ENCODE data around the gene UVRAG.

DNA sequence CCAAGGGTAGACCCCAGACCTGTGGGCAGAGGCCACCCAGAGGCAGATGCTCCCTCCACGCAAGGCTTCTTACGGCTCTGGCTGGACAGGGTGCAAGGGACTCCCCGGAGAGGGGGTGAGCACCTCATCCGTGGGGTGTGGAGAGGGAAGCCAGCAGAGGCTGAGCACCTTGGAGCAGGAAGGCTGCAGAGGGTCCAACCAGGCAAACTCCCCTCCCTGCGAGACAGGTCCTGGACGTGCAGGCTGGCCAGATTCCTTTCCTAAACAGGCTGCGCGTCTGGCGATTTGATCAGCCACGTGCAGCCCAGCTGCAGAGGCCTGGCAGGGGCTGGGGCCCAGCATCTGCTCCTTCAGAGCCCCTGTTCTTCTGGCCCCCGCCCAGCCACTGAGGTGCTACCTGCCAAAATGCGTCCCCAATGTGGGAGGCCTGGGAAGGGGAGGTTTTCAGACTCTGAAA, 342.0 kb downstream of the UVRAG start:
- no peak for TF ChIP-seq POLR2A (IDR thresholded peaks at IDR 0.05)
- TF ChIP-seq, protein P1, sequence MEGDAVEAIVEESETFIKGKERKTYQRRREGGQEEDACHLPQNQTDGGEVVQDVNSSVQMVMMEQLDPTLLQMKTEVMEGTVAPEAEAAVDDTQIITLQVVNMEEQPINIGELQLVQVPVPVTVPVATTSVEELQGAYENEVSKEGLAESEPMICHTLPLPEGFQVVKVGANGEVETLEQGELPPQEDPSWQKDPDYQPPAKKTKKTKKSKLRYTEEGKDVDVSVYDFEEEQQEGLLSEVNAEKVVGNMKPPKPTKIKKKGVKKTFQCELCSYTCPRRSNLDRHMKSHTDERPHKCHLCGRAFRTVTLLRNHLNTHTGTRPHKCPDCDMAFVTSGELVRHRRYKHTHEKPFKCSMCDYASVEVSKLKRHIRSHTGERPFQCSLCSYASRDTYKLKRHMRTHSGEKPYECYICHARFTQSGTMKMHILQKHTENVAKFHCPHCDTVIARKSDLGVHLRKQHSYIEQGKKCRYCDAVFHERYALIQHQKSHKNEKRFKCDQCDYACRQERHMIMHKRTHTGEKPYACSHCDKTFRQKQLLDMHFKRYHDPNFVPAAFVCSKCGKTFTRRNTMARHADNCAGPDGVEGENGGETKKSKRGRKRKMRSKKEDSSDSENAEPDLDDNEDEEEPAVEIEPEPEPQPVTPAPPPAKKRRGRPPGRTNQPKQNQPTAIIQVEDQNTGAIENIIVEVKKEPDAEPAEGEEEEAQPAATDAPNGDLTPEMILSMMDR (IDR thresholded peaks at IDR 0.05) = no peak
- no peak for TF ChIP-seq EP300 (IDR thresholded peaks at IDR 0.05)

Data from tibial nerve (tissue), 4 donors.